NOMO-1 (cell line): Measurements from ENCODE around the gene RHOXF2B.
"Not testable (repeated sequence)": the region's sequence is repeated elsewhere in the genome, so short reads cannot be mapped to it uniquely, and the experiment has no call there.

Experiments
- DNase-seq, 2 experiments: peaks; one replicate each; lab custom pipeline; 2025; ENCODE audit not compliant: unreplicated experiment in 2 of 2; lab: John Stamatoyannopoulos, UW

RHOXF2B gene

DNA sequence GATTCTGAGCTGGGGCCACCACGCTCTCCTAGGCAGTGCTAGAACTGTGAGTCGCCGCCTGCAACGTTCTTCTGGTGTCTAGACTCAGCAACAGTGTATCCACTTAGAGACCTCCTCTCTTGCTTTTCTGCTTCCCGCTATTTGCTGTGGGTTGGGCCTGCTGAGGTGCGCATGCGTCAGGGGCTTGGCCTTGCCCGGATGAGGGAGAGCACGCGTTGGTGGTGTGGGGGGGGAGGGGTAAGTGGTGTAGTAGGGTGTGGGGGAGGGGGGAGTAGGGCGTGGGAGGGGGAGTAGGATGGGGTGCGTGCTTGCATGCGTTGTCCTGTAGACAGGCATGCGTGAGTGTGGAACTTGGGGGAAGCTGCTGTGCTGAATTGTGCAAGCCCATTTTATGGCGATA is at the start of gene RHOXF2B:
RHOXF2B (minus strand) TSS at position 101 of the 400 bp plus-strand sequence. CDS start 138 bp downstream, outside the sequence.
- not testable (repeated sequence) for DNase-seq

DNA sequence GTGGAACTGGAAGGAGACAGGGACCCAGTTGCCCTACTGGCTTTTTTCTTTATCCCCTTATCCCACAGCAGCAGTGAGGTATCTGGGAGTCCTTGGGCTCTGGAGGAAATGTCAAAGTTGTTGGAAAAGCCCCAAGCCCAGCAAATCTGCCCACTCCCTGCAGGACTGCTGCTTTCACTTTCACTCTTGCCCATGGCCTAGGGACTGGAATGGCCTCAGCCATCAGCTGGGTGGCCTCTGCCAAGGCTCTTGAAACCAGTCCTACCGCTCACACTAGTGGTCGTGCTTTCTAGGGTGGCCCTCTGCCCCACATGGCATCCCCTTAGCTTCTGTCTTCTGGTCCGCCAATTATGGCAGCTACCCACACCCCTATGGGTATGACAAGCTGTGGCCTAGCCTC is 48.0 kb upstream of the RHOXF2B start:
- no peak for DNase-seq

DNA sequence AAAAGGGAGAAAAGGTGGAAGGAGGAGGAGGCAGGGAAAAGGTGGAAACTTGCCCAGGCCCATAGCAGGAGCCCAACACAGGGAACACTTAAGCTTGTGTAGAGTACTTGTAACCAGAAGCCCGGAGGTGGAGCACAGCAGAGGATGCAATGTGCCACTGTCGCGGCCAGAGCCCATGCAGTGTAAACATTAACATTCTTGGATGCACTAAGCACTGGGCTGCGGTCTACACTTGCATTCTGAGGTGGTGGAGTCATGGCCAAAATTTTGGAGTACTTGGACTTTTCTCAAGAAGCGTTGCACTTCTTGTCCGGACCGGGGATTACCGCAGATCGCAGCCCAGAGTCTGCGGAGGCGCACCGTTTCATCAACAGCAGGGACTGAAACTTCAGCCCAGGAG is 42.7 kb upstream of the RHOXF2B start:
- no peak for DNase-seq

DNA sequence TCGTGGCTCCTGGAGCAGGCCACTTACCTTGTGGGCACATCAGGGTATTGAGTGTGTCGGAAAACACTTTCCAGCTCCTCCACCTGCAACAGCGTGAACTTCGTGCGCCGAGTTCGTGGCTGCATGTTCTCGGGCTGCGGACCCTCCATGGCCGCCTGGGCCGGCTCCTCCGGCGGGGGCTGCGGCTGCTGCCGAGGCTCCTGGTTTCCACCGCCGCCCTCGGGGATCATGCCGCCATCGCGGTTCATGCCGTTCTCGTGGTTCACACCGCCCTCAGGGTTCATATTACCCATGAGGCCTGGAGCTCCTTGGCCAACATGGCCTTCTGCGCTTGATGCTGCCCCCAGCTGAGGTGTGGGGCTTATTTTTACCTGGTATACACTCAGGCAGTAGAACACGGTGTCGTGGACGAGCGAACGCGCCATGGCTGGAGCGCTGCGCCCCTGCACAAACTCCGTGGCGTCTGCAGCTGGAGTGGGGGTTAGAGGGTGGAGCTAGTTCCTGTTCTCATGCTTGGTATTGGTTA is 38.0 kb upstream of the RHOXF2B start, which contains the start of gene RHOXF1:
RHOXF1 (minus strand) TSS at position 476 of the 526 bp plus-strand sequence; CDS start at position 425, 51 bp downstream.
- DNase-seq = no peak

DNA sequence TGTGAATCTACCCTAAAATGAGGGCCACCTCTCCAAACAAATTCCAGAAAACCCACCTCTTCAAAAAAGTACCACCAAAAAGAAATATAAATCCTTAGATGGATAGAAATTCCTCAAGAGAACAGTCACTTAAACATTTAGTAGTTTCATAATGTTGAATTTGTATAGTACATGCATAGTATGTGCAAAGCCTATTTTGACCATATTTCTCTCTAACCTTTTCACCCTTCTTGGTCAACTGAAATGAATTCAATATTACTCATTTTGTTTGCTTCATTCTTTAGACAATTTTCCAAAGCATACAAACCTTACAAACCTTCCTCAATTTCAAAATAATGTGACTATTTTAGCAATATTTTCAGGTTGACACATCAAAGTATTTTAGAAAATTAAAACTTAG is 34.1 kb upstream of the RHOXF2B start:
- no peak for DNase-seq

DNA sequence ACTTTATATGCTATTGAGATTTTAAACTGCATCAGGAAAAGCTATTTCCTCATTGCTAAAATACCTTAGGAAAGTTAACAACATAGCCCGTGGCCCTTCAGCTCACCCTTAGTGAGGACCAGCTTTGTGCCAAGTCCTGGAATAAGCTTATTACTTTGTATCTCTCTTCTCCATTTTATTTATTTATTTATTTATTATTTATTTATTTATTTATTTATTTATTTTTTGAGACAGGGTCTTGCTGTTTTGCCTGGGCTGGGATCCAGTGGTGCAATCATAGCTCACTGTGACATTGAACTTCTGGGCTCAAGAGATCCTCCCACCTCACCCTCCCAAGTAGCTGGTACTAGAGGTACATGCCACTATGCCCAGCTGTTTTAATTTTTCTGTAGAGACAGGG is 31.9 kb upstream of the RHOXF2B start:
- no peak for DNase-seq

DNA sequence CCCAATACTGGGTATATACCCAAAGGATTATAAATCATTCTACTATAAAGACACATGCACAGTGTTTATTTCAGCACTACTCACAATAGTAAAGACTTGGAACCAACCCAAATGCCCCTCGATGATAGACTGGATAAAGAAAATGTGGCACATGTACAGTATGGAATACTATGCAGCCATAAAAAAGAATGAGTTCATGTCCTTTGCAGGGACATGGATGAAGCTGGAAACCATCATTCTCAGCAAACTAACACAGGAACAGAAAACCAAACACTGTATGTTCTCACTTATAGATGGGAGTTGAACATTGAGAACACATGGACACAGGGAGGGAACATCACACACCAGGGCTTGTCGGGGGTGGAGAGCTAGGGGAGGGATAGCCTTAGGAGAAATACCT is 27.2 kb upstream of the RHOXF2B start:
- DNase-seq = not testable (repeated sequence)

DNA sequence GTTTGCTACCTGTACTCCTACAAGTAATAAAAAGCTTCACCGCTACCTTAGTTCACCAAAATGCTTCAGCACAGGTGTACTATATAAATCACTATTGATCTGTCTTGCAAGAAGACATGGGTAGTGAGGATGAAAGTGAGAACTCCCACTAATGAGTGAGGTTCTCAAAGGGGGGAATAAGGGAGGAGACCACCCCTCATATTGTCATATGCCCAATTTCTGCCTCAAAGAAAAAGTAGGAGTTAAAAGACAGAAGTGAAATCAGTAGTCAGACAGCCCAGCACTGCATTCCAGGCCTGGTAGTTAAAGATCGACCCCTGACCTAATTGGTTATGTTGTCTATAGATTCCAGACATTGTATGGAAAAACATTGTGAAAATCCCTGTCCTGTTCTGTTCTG is 23.6 kb upstream of the RHOXF2B start:
- not testable (repeated sequence) for DNase-seq

DNA sequence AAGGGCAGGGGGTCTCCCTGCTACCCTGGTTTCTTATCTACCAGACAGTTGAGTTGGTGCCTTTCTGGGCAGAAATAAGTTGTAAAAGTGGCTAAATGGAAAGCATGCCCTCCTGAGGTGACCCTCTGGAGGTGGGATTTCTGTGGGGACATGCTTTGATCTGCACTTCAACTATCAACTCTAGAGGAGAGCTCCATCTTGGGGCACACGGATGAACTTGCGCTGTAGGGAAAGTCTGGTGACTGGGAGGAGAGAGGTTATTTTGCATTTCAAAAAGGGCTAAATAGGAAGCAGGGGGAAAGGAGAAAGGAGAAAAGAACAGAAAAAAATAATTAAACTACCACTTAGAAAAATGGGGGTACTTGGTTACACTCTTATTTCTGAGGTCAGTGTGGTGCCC is 12.7 kb upstream of the RHOXF2B start:
- no peak for DNase-seq

DNA sequence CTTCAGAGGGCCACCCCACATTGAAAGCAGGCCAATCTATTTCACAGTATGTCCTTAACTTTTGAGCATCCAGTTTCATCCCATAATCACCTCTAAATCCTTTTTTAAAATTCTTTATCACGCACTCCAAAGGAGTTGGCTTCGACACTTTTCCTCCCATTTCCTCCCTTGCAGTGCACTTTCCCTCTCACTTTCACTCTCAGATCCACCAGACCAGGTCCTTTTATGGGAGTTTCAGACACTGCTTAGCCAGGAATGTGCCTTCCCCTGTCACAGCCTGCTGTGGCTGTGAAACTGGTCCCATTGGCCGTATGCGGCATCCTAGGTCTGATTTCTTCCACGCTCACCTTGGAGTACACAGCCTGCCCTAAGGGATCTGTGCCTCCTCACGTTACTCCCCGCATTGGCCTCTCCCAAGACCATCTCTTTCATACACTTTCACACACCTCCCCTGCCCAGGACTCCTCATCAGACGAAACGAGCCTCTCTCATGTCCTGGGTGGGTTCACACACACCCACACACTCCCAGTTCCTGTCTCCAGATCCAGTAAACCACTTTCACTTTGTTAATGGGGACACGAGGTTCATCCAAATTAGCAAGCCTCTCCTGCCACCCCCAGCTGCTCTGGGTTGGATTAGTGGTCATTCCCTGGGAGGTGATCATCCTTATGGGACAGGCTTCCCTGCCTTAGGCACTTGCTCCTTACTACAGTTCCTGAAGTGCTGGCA is 10.0 kb upstream of the RHOXF2B start:
- no peak for DNase-seq

DNA sequence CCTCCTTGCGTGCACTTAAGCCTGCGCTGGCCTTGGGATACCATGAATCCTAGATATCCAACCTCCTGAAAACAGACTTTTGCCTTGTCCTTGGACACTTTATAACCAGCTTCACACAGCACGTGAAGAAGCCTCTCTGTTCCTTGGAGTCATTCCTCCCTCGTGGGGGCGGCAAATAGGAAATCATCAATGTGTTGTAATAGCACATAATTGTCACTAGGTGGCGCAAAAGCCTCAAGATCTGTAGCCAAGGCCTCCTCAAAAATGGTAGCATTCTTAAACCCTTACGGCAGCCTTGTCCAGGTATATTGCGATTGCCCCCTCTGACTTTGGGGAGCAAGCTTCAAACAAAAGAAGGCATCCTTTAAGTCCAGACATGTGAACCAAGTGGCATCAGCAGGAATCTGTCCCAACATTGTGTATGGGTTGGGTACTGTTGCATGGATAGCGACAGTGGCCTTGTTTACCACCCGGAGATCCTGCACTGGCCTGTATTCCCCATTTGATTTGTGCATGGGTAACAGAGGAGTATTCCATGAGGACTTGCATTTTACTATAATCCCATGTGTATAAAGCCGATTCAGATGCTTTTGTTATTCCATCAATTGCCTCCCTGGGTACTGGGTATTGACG is 8.2 kb upstream of the RHOXF2B start:
- not testable (repeated sequence) for DNase-seq

DNA sequence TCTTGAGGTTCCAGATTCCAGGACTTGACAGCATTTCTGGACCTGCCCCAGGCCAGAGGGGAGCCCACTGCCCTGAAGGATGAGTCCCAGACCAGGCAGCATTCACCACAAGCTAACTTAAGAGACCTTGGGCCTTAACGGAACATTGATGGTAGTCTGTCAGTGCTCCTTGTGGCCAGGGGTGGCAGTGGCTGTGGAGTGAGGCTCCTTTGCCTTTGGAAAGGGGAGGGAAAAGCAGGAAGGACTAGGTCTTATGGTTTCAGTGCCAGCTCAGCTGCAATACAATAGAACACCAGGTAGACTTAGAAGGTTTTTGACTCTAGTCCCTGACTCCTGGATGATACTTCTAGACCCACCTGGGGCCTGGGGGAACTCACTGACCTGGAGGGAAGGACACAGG is 11.3 kb downstream of the RHOXF2B start:
- DNase-seq = not testable (repeated sequence)

DNA sequence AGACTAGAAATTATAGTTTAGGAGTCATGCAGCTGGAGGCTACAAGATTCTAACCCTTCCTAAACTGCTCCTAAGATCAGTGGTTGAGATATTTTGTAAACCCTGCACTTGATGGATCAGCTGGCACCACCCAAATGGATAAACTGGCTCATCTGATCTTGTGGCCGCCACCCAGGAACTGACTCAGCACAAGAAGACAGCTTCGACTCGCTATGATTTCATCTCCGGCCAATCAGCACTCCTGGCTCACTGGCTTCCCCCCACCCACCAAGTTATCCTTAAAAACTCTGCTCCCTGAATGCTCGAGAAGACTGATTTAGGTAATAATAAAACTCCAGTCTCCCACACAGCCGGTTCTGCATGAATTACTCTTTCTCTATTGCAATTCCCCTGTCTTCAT is 34.8 kb downstream of the RHOXF2B start:
- DNase-seq = not testable (repeated sequence)

DNA sequence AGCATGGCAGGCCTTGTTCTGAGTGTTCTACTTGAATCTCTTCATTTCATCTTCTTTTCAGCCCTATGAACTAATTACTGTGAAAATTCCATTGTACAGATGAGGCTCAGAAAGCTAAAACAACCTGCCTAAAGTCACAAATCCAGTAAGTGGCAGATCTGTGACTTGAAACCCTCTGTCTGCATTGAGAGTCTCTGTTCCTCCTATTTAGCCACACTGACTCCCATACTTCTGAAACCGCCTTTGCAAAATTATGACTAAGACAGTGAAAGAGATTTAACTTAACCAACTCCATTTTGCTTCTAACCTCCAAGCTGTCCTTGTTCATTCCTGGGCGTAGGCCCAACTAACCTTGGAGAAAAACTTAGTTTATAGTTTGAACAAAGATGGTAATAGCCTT is 35.2 kb downstream of the RHOXF2B start:
- DNase-seq = not testable (repeated sequence)

DNA sequence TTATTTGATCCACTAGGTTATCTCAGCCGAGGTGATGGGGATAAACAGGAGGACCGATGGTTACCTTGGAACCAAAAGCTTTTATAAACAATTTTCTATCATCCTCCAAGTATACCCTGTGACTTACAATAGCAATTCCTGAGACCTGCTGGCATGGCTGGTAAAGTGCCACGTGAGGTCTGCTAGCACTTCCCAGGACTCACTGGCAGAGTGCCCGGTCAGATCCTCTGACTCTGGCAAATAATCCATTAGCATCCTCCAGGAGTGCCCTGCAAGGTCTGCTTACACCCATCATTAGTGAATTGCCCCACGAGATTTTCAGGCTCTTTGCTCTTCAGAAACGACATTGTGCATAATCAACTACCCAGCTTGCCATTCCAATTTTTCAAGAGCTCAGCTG is 37.3 kb downstream of the RHOXF2B start:
- not testable (repeated sequence) for DNase-seq

DNA sequence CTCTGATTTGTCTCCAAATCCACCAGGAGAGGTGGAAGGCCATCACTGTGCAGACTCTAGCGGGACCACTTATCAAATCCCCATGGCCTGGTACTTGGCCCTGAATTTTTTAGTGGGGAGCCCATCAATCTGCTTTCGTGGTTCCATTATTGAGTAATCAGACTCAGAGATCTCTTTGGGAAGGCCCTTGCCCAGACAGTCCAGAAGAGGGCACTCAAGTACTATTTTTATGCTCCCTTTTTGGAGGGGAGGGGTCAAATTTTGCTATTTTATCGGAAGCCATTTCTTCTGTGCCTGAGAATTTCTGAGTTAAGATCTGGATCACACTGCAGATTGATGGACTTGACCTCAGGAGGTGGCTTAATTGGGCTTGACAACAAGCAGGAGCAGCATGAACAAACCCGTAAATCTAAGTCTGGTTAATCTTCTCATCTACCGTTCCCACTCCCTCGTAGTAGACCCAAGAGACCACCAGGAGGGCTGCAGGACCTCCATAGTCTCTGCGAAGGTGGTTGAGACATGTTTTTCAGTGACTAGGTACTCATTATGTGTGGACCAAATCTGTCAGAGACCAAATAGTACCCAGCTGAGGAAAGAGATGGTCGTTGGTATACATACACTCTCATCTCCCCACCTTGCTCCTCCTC is 38.3 kb downstream of the RHOXF2B start:
- DNase-seq = not testable (repeated sequence)

DNA sequence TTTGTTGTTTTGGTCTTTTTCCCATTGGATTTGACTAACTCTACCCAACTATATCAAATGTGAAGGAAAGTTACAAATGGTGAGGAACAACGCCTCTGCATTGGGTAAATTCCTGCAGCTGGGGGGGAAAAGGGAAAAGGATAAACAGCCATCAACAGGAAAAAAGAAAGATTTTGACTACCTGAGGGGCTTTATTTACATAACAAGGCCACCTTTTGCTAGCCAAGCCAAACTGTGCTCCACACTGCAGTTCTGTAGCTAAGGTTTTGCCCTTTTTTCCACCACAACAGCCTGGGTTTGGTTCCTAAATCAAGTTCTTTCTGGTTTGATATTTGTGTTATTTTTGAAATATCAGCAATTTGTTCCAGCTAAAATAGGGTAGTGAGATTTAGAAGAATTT is 40.8 kb downstream of the RHOXF2B start:
- no peak for DNase-seq

DNA sequence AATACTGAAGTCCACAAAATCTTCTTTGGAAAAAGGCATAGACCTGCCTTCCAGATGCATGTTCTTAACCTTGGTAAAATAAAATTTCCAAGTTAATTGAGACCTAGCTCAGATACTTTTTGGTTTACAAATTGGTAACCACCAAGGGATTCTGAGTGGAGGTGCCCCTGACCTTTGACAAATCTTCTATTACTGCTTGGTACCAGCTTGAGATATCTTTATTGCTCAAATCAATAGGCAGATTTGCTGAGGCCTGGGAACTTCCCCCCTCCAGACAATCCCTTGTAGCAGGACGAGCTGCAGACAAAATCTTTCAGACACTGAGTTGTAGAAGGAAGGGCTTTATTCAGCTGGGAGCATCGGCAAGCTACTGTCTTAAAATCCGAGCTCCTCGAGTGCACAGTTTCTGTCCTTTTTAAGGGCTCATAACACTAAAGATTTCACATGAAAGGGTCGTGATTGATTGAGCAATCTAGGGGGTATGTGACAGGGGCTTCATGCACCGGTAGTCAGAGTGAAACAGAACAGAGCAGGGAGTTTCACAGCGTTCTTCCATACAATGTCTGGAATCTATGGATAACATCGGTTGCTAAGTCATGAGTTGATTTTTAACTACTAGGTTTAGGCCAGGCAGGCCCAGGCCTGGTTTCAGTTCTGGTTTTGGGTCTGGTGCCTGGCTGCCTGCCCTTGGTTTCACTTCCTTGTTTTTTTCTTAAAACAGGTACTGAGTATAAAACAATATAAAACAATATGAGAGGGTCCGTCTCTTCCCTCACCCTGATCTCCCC is 41.8 kb downstream of the RHOXF2B start:
- DNase-seq = peak; percentile 85

DNA sequence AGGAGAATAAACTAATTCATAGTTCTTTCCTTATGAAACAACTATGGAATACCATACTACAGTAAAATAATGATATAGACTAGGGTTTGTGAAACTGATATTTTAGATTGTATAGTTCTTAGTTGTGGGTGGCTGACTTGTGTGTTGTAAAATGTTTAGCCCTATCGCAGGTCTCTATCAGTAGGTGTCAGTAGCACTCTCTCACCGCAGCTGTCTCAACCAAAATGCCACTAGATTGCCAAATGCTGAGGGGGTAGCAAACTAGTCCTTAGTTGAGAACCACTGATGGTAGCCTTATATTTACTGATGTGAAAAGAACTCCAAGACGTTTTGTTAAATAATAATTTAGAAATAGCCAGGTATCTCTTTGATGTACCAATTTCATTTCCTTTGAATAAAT is 48.1 kb downstream of the RHOXF2B start:
- DNase-seq = no peak

DNA sequence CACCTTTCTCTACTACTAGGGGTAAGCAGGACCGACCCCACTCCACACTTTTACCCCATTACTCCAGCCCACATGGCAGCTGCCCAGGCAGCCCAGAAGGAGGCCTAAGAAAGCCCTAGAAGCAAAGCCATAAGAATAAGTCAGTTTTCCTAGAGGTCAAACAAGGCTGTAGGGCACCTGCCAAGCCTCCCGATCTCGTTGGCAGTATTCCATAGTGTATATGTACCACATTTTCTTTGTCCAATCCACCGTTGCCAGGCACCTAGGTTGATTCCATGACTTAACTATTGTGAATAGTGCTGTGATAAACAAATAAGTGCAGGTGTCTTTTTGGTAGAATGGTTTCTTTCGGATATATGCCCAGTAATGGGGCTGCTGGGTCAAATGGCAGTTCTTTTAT is 54.2 kb downstream of the RHOXF2B start:
- no peak for DNase-seq

DNA sequence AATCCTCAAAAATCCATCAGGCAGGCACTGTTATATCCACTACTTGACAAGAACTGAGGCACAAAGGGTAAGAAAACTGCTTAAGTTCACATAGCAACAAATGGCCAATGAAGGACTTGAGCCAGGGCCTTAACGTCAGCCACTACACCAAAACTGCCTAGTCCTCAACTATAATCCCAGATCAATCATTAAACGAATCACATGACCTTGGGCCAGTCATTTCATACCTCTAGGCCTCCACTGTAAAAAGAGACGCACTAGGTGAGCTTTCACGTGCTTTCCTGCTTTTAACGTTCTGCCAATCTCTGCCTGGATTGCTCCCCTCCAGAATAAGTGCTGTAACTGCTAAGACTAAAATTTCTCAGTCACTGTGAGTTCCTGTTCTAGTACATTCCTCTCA is 54.7 kb downstream of the RHOXF2B start:
- DNase-seq = no peak
